Mammary epithelial cell (primary cell): ENCODE results near the gene MYDGF.

ENCODE experiments used
- EZH2 ChIP-seq: IDR thresholded peaks from 2 replicates; pipeline ENCODE4 v1.6.1; 2012; ENCODE audit warnings: low read length, inconsistent platforms, borderline replicate concordance
- TF ChIP-seq, protein P1 (sequence below), 2 donors: IDR thresholded peaks in 1 of 2; conservative IDR thresholded peaks in 1 of 2; 2 replicates each; pipeline ENCODE4 v1.5.1; 2011 to 2012; ENCODE audit warnings: inconsistent platforms in 2 of 2, low read length in 2 of 2, mild to moderate bottlenecking in 2 of 2, control low read depth in 1 of 2, low read depth in 1 of 2; ENCODE audit not compliant: insufficient read depth in 1 of 2; ENCODE audit errors: extremely low read depth in 1 of 2

DNA sequence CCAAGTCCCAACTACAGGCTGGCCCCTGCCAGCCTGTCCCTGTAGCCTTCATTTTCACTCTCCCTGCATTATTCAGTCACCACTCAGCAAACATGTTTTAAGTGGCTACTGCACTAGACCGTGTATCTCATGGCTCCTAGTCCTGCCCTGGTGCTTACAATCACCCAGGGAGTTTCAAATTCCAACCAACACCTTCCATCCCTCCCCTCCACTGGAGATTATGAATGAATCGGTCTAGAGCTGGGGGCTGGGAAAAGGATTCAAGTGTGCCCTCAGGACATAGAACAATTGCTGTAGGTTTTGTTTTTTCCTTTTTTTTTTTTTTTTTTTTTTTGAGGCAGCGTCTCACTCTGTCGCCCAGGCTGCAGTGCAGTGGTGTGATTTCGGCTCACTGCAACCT is 45.8 kb downstream of the MYDGF start:
- TF ChIP-seq, protein P1, sequence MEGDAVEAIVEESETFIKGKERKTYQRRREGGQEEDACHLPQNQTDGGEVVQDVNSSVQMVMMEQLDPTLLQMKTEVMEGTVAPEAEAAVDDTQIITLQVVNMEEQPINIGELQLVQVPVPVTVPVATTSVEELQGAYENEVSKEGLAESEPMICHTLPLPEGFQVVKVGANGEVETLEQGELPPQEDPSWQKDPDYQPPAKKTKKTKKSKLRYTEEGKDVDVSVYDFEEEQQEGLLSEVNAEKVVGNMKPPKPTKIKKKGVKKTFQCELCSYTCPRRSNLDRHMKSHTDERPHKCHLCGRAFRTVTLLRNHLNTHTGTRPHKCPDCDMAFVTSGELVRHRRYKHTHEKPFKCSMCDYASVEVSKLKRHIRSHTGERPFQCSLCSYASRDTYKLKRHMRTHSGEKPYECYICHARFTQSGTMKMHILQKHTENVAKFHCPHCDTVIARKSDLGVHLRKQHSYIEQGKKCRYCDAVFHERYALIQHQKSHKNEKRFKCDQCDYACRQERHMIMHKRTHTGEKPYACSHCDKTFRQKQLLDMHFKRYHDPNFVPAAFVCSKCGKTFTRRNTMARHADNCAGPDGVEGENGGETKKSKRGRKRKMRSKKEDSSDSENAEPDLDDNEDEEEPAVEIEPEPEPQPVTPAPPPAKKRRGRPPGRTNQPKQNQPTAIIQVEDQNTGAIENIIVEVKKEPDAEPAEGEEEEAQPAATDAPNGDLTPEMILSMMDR (conservative IDR thresholded peaks at IDR 0.05 in 1 of 2, IDR thresholded peaks at IDR 0.05 in 1 of 2; ENCODE audit: extremely low read depth in 1 of 2, insufficient read depth in 1 of 2, low read depth in 1 of 2, low read length in 2 of 2) = no peak
- TF ChIP-seq EZH2 = no peak
